ENCODE measurements around the gene INTS4.
"Not testable (repeated sequence)": the region's sequence is repeated elsewhere in the genome, so short reads cannot be mapped to it uniquely, and the experiment has no call there.

INTS4 gene

GRCh38 chr11:77879218-77879617, 115.2 kb downstream of the INTS4 start:
- no peak for DNase-seq (ENCODE audit: low read depth)

GRCh38 chr11:77878247-77878646, 116.2 kb downstream of the INTS4 start:
- not testable (repeated sequence) for DNase-seq (ENCODE audit: low read depth)

DNA sequence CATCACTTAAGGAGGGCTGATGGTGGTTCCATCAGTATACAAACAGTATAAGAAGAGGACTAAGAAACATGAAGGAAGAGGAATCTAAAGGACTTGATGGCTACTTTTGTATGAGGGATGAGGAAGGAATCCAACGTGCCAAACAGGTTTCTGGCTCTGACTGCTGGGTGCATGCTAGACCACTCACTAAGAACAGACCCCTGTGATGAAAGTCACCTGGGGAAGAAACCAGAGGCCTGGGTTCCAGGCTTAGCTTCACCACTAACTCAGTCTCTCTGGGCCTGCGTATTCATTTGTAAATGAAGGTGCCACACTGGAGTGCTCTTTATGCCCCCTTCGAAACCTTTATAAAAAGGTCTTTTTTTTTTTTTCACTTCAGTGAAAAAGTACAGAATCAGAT, 118.4 kb downstream of the INTS4 start:
- DNase-seq (ENCODE audit: low read depth): no peak

- no peak for DNase-seq (ENCODE audit: low read depth)
These were observed 120.3 kb downstream of the INTS4 start for GRCh38 chr11:77874206-77874605.

DNA sequence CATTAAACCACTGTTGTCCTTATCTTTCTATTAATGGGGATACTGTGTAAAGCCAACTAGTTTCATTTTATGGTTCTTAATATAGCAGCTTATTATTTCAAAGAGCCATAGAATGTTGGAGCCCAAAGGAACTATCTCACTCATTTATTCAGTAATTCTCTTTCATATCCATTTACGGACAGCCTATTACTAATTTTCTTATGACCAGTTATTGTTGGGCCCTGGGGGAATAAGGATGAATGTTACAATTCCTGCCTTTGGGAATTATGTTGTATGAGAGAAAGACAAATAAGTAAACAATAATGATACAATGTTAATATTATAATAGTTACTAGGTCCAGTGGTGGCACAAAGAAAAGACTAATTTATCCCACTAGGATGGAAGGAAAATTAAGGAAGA, 121.1 kb downstream of the INTS4 start:
- DNase-seq (ENCODE audit: low read depth): no peak

- DNase-seq (ENCODE audit: low read depth): no peak
These were observed 122.6 kb downstream of the INTS4 start for GRCh38 chr11:77871855-77872254.

DNA sequence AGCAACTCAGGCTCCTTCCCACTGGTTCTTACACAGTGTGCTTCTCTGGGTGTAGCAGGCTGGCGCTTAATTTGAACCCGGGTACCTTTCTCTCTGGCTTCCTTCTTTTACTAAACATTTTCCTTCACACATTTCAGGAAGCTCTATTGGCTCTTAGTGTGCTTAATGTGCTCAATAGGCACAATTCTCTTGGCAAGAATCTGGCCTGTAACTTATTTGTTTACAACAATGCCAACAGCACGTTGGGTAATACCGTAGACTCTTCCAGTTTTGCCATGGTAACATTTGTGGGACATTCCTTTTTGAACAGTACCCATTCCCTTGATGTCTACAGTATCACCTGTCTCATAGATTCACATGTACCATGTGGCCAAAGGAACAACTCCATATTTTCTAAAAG, 125.7 kb downstream of the INTS4 start:
- DNase-seq (ENCODE audit: low read depth): no peak

- DNase-seq (ENCODE audit: low read depth): no peak
These were observed 128.1 kb downstream of the INTS4 start for GRCh38 chr11:77866336-77866735.

DNA sequence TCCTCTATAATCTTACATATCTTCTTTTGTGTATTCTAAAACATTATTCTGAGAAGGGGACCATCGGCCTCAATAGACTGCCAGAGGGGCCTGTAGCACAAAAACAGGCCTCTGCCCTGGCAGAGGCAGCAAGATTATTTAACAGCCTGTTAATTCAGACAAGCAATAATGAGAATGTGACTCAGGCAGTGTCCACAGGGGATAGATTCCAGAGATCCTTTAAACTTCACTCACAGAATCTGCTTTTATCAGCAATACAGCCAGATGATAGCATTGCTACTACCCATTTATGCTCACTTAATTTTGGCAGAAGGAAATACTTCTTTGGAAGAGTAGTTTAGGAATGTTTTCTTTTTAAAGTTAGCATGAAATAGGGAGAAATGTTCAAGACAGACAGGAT, 128.7 kb downstream of the INTS4 start:
- DNase-seq (ENCODE audit: low read depth): no peak

GRCh38 chr11:77861444-77861843, 133.0 kb downstream of the INTS4 start:
- not testable (repeated sequence) for DNase-seq (ENCODE audit: low read depth)

- not testable (repeated sequence) for DNase-seq (ENCODE audit: low read depth)
These were observed 136.5 kb downstream of the INTS4 start for GRCh38 chr11:77857906-77858457.

GRCh38 chr11:77854838-77855237, 139.6 kb downstream of the INTS4 start:
- DNase-seq (ENCODE audit: low read depth): no peak

GRCh38 chr11:77851503-77851902, 143.0 kb downstream of the INTS4 start:
- no peak for DNase-seq (ENCODE audit: low read depth)

DNA sequence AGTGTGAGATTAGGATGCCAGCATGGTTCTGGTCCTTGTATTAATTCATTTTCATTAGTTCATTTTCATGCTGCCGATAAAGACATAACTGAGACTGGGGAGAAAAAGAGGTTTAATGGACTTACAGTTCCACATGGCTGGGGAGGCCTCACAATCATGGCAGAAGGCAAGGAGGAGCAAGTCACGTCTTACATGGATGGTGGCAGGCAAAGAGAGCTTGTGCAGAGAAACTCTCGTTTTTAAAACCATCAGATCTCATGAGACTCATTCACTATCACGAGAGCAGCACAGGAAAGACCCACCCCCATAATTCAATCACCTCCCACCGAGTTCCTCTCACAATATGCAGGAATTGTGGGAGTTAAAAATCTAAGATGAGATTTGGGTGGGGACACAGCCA, 150.8 kb downstream of the INTS4 start:
- DNase-seq (ENCODE audit: low read depth): not testable (repeated sequence)

GRCh38 chr11:77842441-77843121, 151.9 kb downstream of the INTS4 start:
- DNase-seq (ENCODE audit: low read depth): no peak

- DNase-seq (ENCODE audit: low read depth): no peak
These were observed 161.2 kb downstream of the INTS4 start for GRCh38 chr11:77833302-77833701.

DNA sequence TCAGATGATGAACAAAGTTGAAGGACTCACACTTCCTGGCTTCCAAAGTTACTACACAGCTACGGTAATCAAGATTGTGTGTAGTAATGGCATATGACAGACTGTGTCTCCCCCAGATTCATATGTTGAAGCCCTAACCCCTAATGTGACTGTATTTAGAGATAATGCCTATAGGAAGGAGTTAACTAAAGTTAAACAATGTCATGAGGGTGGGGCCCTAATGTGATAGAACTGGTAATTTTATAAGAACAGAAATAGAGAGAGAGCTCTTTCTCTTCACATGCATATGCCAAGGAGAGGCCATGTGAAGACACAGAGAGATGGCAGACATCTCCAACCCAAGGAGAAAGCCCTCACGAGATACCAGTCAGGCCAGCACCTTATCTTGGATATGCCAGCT, 165.5 kb downstream of the INTS4 start:
- DNase-seq (ENCODE audit: low read depth): no peak

Data from stimulated activated CD8-positive, alpha-beta memory T cell treated with anti-CD3 and anti-CD28 coated beads, Interleukin-7, amount 100 ng/mL, for 24 hours (primary cell).